H1 (cell line): ENCODE data around the gene RAB3C. TPM values are rescaled to one million over a fixed set of nuclear protein-coding genes. Genes with fewer than 3 reads are reported as not detected.

Experiments
- KDM1A ChIP-seq: fragments of 200-600, 300-600 bp; sonication (generic); IDR thresholded peaks from 2 replicates; pipeline ENCODE4 v1.7.1; 2016; ENCODE audit warnings: mild to moderate bottlenecking, low read length, borderline replicate concordance
- KDM5A ChIP-seq: fragments of 200-600 bp; IDR thresholded peaks from 2 replicates; pipeline ENCODE4 v1.7.1; 2012; ENCODE audit warnings: mild to moderate bottlenecking, low read length, inconsistent platforms, mixed read lengths
- SP2 ChIP-seq: IDR thresholded peaks from 2 replicates; pipeline ENCODE4 v1.6.1; 2012; ENCODE audit warnings: mild to moderate bottlenecking, low read length, inconsistent platforms
- SRF ChIP-seq: IDR thresholded peaks from 2 replicates; pipeline ENCODE4 v1.6.1; 2011; ENCODE audit warnings: mild to moderate bottlenecking, low read depth, low read length, moderate library complexity
- TAF1 ChIP-seq: IDR thresholded peaks from 2 replicates; pipeline ENCODE4 v1.6.1; 2011; ENCODE audit warnings: mild to moderate bottlenecking, low read depth, low read length
- TCF12 ChIP-seq: IDR thresholded peaks from 2 replicates; pipeline ENCODE4 v1.6.1; 2011; ENCODE audit warnings: low read depth, mild to moderate bottlenecking, low read length
- YY1 ChIP-seq: IDR thresholded peaks from 2 replicates; pipeline ENCODE4 v1.6.1; 2011; ENCODE audit warnings: low read depth, mild to moderate bottlenecking, low read length
- polyA plus RNA-seq, 7 experiments: library from polyadenylated mRNA; depleted of rRNA in 3 of 7; stranded (reverse) in 5 of 7; unstranded in 2 of 7; fragments of >200 nt in 5 of 7; fragments of 200-250 nt in 2 of 7; gene quantifications; 1 replicate in 5 of 7; 2 replicates in 1 of 7; 4 replicates in 1 of 7; pipeline versions ENCODE4 v1.2.1 to v1.2.3, GENCODE V29; 2011 to 2013; ENCODE audit warnings: missing spikeins in 2 of 7, mixed read lengths in 2 of 7
- total RNA-seq: library from RNA; stranded (reverse); fragmentation: NEBNext Ultra II Directional; extraction: Animal tissue kit (Norgen Biotek cat#: 25700); gene quantifications from 2 replicates; pipeline ENCODE4 v1.2.1, GENCODE V29; 2021

RAB3C gene
- total and polyA plus RNA-seq, 2 of the 8 experiments (the other 6 are each of a cell fraction or from before 2014, with no cell fraction given) = 14.7 to 18.3 TPM

- TF ChIP-seq KDM5A (no peak), KDM1A (no peak), TAF1 (no peak), SP2 (no peak), SRF (no peak), YY1 (no peak), TCF12 (no peak)
Measured at GRCh38 chr5:58615972-58616371, 33.1 kb downstream of the RAB3C start (continued).
